ENCODE results near the gene ST6GALNAC2.

ST6GALNAC2 gene

DNA sequence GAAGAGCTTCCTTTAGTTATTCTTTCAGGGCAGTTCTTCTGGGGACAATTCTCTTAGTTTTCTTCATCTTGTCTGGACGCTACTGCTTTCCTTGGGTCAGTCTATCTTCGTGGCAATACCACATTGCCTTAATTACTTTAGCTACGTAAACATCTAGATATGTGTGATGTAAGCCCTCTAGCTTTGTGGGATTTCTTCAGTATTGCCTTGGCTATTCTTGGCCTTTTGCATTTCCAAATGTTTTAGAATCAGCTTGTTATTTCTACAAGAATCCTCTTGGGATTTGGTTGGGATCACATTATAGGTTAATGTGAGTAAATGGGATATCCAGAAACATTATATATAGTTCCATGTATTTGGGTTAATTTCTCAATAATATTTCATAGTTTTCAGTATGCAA, 9.0 kb upstream of the ST6GALNAC2 start:
- TF ChIP-seq, protein P1, sequence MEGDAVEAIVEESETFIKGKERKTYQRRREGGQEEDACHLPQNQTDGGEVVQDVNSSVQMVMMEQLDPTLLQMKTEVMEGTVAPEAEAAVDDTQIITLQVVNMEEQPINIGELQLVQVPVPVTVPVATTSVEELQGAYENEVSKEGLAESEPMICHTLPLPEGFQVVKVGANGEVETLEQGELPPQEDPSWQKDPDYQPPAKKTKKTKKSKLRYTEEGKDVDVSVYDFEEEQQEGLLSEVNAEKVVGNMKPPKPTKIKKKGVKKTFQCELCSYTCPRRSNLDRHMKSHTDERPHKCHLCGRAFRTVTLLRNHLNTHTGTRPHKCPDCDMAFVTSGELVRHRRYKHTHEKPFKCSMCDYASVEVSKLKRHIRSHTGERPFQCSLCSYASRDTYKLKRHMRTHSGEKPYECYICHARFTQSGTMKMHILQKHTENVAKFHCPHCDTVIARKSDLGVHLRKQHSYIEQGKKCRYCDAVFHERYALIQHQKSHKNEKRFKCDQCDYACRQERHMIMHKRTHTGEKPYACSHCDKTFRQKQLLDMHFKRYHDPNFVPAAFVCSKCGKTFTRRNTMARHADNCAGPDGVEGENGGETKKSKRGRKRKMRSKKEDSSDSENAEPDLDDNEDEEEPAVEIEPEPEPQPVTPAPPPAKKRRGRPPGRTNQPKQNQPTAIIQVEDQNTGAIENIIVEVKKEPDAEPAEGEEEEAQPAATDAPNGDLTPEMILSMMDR (IDR thresholded peaks at IDR 0.05; ENCODE audit: low read depth, low read length): no peak

DNA sequence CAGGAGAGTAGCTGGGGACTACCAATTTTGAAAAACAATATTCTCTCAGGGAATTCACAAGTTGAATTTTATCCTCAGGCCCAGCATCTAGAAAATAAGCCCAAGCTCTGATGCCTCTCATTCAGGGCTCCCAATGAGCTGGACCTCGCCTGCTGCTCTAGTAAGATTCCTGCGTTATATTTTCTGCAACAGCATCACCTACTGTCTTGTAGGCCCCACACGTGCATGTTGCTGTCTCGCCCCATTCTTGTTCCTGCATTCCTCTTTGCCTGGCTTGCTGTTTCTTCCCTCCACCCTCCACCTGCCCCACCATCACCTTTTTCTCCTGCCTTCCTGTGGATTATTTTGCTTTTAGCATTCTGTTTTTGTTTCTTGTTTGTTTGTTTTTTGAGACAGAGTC, 8.3 kb upstream of the ST6GALNAC2 start:
- TF ChIP-seq, protein P1 (IDR thresholded peaks at IDR 0.05; ENCODE audit: low read depth, low read length): no peak
- no peak overlapping the region for H3K4me3 ChIP-seq (ENCODE audit: low read depth, low read length)

More for the DNA sequence above, 9.0 kb upstream of the ST6GALNAC2 start:
- H3K4me3 ChIP-seq (ENCODE audit: low read depth, low read length): no peak overlapping the region

DNA sequence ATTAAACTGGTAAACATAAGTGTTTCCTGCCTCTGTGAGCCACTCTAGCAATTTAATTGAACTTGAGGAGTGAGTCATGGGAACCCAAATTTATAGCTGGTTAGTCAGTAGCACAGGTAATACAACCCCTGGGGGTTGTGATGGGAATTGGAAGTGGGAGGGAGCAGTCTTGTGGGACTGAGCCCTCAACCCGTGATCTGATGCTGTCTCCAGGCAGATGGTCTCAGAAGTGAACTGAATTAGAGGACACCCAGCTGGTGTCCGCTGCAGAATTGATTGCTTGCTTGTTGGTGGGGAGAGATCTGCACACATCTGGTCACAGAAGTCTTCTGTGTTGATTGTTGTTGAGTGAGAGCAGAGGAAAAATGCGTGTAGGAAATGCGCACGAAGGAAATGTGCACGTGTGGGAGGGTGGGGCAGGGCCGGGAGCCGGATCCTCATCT, 7.7 kb upstream of the ST6GALNAC2 start:
- H3K4me3 ChIP-seq (ENCODE audit: low read depth, low read length): no peak overlapping the region
- TF ChIP-seq, protein P1 (IDR thresholded peaks at IDR 0.05; ENCODE audit: low read depth, low read length): no peak

DNA sequence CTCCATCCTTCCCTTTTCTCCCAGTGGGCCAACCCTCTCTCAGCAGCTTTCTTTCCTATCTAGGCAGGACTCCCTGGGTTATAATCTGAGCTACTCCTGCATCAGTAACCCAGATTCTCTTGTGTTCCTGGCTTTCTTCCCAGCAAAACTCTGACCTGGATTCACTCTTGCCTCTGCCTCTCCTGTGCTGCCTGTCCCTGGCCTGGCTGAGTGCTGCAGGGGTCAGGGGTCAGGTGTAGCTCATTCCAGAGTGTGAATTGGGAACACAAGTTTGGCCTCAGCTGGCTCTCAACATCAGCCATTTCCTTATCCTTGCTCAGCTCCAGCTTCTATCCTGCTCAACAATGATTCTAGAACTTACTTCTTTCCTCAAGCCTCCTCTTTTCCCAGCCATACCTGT, 2.5 kb upstream of the ST6GALNAC2 start:
- TF ChIP-seq, protein P1 (IDR thresholded peaks at IDR 0.05; ENCODE audit: low read depth, low read length): no peak
- no peak overlapping the region for H3K4me3 ChIP-seq (ENCODE audit: low read depth, low read length)

DNA sequence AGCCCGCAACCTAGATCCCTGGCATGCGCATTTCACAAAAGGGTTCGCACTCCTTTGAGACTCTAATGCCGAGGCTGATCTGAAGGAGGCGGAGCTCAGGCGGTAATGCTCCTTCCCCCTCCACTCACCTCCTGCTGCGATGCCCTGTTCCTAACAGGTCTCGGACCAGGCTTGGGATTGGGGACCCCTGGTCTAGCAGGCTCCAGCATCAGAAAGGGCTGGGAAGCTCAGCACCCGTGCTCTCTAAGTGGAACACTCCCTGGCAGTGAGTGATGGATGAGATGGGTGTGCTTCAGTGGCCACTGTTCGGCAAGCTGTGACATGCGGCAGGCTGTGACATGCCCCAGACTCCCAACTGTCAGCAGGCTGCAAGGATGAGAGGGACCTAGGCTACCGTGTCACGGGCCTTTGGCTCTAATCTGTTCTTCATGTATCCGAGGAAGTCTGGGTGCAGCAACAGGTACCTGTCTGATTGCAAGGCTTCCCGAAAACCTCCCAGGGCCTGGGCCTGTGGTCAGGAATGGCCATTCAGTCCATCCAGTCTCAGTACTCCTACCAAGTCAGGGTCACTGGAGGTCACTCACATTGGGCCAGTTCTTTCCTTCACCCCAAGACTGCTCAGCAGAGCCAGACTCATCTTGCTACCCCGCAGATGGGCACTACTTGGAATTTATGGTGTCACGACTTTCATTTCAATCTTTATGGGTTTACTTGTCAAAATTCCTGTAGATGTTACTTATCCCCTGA, 1.3 kb upstream of the ST6GALNAC2 start:
- H3K4me3 ChIP-seq (ENCODE audit: low read depth, low read length): no peak overlapping the region
- TF ChIP-seq, protein P1 (IDR thresholded peaks at IDR 0.05; ENCODE audit: low read depth, low read length): no peak

DNA sequence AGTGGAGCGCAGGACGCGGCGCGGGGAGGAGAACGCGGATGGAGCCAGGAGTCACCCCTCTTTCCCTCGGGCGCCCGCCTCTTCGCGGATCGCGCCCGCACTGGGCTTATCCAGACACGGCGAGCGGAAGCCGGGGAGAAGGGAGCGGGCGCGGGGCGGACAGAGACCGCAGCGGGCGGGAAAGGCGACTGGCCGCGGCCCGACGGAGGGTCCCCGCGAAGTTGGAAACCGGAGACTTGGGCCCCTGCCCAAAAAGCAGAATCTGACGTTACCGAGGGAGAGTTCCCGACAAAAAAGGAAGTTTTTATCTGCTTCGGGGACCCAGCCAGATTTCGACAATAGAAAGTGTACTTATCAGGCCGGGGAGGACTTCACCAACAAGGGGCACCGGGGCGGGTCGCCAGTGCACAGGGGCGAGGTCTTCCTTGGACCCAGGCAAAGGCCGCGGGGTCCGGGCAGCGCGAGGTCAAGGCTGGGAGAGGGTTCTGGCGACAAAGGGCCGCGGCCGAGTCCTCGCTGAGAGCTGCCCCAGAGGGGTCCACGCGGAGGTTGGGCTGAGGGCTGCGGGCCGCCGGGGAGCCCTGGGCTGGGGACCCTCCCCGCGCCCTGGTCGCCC, 519 bp downstream of the ST6GALNAC2 start:
- H3K4me3 ChIP-seq (ENCODE audit: low read depth, low read length): peak overlapping the region; percentile 53

More for the DNA sequence above, 519 bp downstream of the ST6GALNAC2 start:
- TF ChIP-seq, protein P1 (IDR thresholded peaks at IDR 0.05; ENCODE audit: low read depth, low read length): no peak
